ENCODE results near the gene CDC42EP3. TPM values are rescaled to one million over a fixed set of nuclear protein-coding genes. Genes with fewer than 3 reads are reported as not detected.

Gene CDC42EP3
- total and polyA plus RNA-seq, 2 donors (not counting 1 experiment from before 2014, with no cell fraction given), result 28.0 to 29.9 TPM

GRCh38 chr2:37654419-37654818 is 17.0 kb downstream of the CDC42EP3 start:
- TF ChIP-seq EZH2 (IDR thresholded peaks at IDR 0.05; ENCODE audit: borderline replicate concordance, insufficient read depth, low read depth, low read length, poor library complexity, severe bottlenecking) (no peak), CTCF (IDR thresholded peaks at IDR 0.05) (no peak)
- ATAC-seq (ENCODE audit: low read depth) (no peak), DNase-seq (no peak)
- Mint-ChIP-seq H3K27me3 (no peaks in the 10 kb centered on the region), H3K27ac (peak overlapping the region; percentile 84), H3K9me3 (ENCODE audit: insufficient read depth) (no peaks in the 10 kb centered on the region), H3K4me1 (peaks cover 95% of the 10 kb centered on the region), H3K4me3 (peak overlapping the region; percentile 67)
- Histone ChIP-seq H3K9me3 (ENCODE audit: control extremely low read depth in 1 of 3, control insufficient read depth in 2 of 3, insufficient read depth in 1 of 3, low read length in 2 of 3) (no peaks in the 10 kb centered on the region), H3K27ac (ENCODE audit: low read length in 2 of 2) (peak overlapping the region; percentile 81 to 87), H4K20me1 (ENCODE audit: control insufficient read depth, insufficient read depth, low read length, poor library complexity, severe bottlenecking) (peaks cover 11% of the 10 kb centered on the region), H3K79me2 (ENCODE audit: control insufficient read depth, insufficient read depth, low read length) (peaks cover 58% of the 10 kb centered on the region), H3K9ac (ENCODE audit: low read length) (peak overlapping the region; percentile 43), H2AFZ (ENCODE audit: insufficient read depth, low read depth, low read length, poor library complexity, severe bottlenecking) (no peak overlapping the region), H3K4me1 (ENCODE audit: control insufficient read depth in 2 of 2, insufficient read depth in 2 of 2, low read length in 2 of 2) (peaks cover 87 to 91% of the 10 kb centered on the region in 2 donors), H3K36me3 (replicated peaks in 1 of 2; ENCODE audit: control extremely low read depth in 1 of 2, control insufficient read depth in 1 of 2, extremely low read depth in 1 of 2, insufficient read depth in 2 of 2, low read length in 1 of 2) (no peaks in the 10 kb centered on the region), H3K27me3 (replicated peaks in 1 of 4; ENCODE audit: control extremely low read depth in 1 of 4, control insufficient read depth in 3 of 4, insufficient read depth in 4 of 4, low read length in 3 of 4) (no peaks in the 10 kb centered on the region), H3K4me2 (replicated peaks; ENCODE audit: low read depth, low read length, poor library complexity, severe bottlenecking) (peak overlapping the region; percentile 74), H3K4me3 (ENCODE audit: control extremely low read depth in 1 of 5, extremely low read depth in 1 of 5, insufficient read depth in 1 of 5, low read depth in 2 of 5, low read length in 4 of 5) (peak overlapping the region in 4 of 5 experiments; percentile 10 to 41 (median 24))
- 79% methylated on average over 7 of the region's 8 CpGs for WGBS (ENCODE audit: insufficient coverage)
- ChIA-PET POLR2A (interaction anchor here (0.5 to 1.4 kb wide), 7 partner anchors 9 to 117 kb away, joined by 3 to 14 read pairs (median 4); no protein-coding TSS in a partner anchor), CTCF (interaction anchor here (1.0 to 2.0 kb wide), 11 partner anchors 10 to 178 kb away, joined by 3 to 10 read pairs (median 4); no protein-coding TSS in a partner anchor)
- intact Hi-C loops (cut with micrococcal nuclease), result loop anchor here (1.0 to 5.0 kb wide), 2 partner anchors 19 to 273 kb away; partner anchors contain the start of gene RMDN2

GRCh38 chr2:37653805-37654378 is 17.6 kb downstream of the CDC42EP3 start:
- H3K27ac Mint-ChIP-seq, result peak overlapping the region; percentile 84
- DNase-seq (peak; percentile 85), ATAC-seq (ENCODE audit: low read depth) (peak; percentile 56)
- peak overlapping the region; percentile 67 for H3K4me3 Mint-ChIP-seq
- H3K9me3 ChIP-seq (ENCODE audit: control extremely low read depth in 1 of 3, control insufficient read depth in 2 of 3, insufficient read depth in 1 of 3, low read length in 2 of 3), result peaks cover 0 to 2% (median 0%) of the 10 kb centered on the region in 3 donors
- H3K79me2 ChIP-seq (ENCODE audit: control insufficient read depth, insufficient read depth, low read length), result peaks cover 59% of the 10 kb centered on the region
- no peak for TF ChIP-seq EZH2 (IDR thresholded peaks at IDR 0.05; ENCODE audit: borderline replicate concordance, insufficient read depth, low read depth, low read length, poor library complexity, severe bottlenecking)
- peaks cover 85 to 86% of the 10 kb centered on the region in 2 donors for H3K4me1 ChIP-seq (ENCODE audit: control insufficient read depth in 2 of 2, insufficient read depth in 2 of 2, low read length in 2 of 2)
- no peaks in the 10 kb centered on the region for H3K36me3 ChIP-seq (replicated peaks in 1 of 2; ENCODE audit: control extremely low read depth in 1 of 2, control insufficient read depth in 1 of 2, extremely low read depth in 1 of 2, insufficient read depth in 2 of 2, low read length in 1 of 2)
- intact Hi-C loops (cut with micrococcal nuclease), result loop anchor here (1.0 to 5.0 kb wide), 2 partner anchors 19 to 273 kb away; partner anchors contain the start of gene RMDN2
- ChIA-PET POLR2A (interaction anchor here (0.7 to 1.4 kb wide), 6 partner anchors 8 to 58 kb away, joined by 3 to 14 read pairs (median 4); no protein-coding TSS in a partner anchor), CTCF (interaction anchor here (0.6 to 2.0 kb wide), 10 partner anchors 10 to 179 kb away, joined by 3 to 10 read pairs (median 4); no protein-coding TSS in a partner anchor)
- H3K27me3 Mint-ChIP-seq, result no peaks in the 10 kb centered on the region
- H3K4me2 ChIP-seq (replicated peaks; ENCODE audit: low read depth, low read length, poor library complexity, severe bottlenecking), result peak overlapping the region; percentile 74
- peak overlapping the region; percentile 43 for H3K9ac ChIP-seq (ENCODE audit: low read length)
- H3K27me3 ChIP-seq (replicated peaks in 1 of 4; ENCODE audit: control extremely low read depth in 1 of 4, control insufficient read depth in 3 of 4, insufficient read depth in 4 of 4, low read length in 3 of 4), result no peaks in the 10 kb centered on the region
- WGBS (ENCODE audit: insufficient coverage), result 14% methylated on average over 11 of the region's 14 CpGs
- H3K9me3 Mint-ChIP-seq (ENCODE audit: insufficient read depth), result no peaks in the 10 kb centered on the region
- H3K4me1 Mint-ChIP-seq, result peaks cover 91% of the 10 kb centered on the region
- H3K4me3 ChIP-seq (ENCODE audit: control extremely low read depth in 1 of 5, extremely low read depth in 1 of 5, insufficient read depth in 1 of 5, low read depth in 2 of 5, low read length in 4 of 5), result peak overlapping the region in 3 of 5 experiments; percentile 15 to 41 (median 35)
- H2AFZ ChIP-seq (ENCODE audit: insufficient read depth, low read depth, low read length, poor library complexity, severe bottlenecking), result no peak overlapping the region
- peaks cover 11% of the 10 kb centered on the region for H4K20me1 ChIP-seq (ENCODE audit: control insufficient read depth, insufficient read depth, low read length, poor library complexity, severe bottlenecking)
- H3K27ac ChIP-seq (ENCODE audit: low read length in 2 of 2), result peak overlapping the region; percentile 81 to 87
